ENCODE data around the gene FSD1.

Gene FSD1

DNA sequence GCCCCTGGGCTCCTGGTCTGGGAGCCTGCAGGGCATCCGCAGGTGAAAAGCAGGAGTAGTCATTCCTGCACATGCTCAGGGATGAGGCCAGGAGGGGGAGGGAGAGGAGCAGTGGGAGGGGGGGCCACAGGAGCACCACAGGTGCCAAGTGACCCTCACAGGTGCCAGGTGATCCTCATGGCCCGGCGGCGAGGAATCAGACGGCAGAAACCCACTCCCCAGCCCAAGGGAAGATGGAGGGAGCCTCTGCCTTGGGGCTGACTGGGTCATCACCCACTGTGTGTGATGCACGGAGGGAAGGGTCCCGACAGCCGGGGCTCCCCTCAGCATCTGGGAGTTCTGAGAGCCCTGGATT, 68.6 kb downstream of the FSD1 start:
- no peak for TF ChIP-seq CTCF (IDR thresholded peaks at IDR 0.05; ENCODE audit: low read depth, low read length)

More for the DNA sequence above, 68.6 kb downstream of the FSD1 start:
- DNase-seq (ENCODE audit: extremely low read depth, low read depth), result no peak
